ENCODE results near the gene DOCK10.
A peak's percentile ranks its signal among the peaks of the same experiment; 100 is the strongest.

Gene DOCK10

GRCh38 chr2:224869601-224870233 is 172.6 kb downstream of the DOCK10 start:
- DNase-seq = no peak

DNA sequence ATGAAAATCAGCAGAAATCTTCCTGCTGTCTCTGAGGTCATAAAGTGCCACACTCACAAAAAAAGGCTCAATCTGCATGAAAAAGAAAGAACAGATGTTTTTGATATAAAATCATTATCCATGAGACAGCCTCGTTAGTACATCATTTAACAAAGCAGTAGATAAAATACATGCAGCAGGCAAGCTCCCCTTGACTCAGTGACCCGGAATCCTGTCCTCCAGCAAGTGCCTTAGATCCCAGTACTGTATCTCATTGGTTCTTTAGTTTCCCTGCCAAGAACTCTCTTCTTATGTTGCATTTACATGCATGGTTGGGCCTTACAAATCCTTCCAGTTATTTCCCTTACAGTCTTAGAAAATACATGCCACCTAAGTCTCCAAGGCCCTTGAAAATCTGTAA is 177.3 kb downstream of the DOCK10 start:
- DNase-seq = no peak

- DNase-seq = no peak
Measured at GRCh38 chr2:224861266-224861665, 181.0 kb downstream of the DOCK10 start.

DNA sequence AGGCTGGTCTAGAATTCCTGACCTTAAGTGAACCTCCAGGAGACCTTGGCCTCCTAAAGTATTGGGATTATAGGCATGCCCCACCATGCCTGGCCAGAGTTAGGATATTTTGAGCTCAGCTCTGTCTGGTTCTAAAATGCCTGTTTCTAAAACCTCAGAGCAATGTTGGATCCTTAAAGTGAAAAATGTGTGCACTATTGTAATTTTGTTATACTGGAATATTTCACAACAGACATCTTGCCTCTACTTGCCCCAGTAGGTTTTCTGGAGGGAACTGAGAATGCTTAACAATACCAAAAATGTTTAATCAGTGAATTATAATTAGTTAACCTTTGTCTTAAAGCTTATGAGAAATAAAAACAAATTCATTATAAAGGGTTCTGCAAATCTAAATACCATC is 181.5 kb downstream of the DOCK10 start:
- DNase-seq = no peak

GRCh38 chr2:224851811-224852210 is 190.5 kb downstream of the DOCK10 start:
- no peak for DNase-seq

DNA sequence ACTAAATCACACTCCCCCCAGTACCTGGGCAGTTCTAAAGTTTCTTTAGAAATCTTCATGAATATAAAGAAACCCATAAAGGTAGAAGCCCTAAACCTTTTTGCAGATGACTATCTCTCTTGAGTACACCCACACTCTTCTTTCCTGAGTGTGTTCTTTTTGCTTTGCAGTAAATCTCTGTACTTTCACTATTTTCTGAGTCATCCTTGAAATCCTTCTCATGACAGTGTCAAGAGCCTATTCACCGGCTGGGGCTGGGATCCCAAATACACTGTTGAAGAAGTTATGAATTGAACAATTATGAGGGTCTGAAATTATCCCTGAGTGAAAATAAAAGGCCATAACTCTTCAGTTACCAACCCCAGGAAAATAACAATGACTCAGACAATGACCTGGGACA is 192.2 kb downstream of the DOCK10 start:
- no peak for DNase-seq

DNA sequence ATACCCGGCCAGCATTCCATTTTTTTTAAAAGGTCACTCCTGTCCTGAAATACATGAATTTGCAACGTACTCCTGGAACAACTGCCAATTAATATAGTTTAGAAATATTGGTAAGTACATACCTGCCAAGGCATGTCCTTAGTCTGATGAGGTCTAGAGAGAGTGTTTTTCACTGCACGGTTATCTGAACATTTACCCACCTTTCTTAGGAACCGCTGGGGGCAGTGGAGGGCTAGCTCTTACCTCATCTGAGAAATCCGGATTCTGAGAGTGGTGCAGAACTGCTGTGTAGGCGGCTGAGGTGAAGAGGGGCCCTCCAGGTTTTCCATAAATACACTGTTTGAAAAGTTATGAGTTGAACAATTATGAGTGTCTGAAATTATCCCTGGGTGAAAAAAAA is 193.0 kb downstream of the DOCK10 start:
- DNase-seq = peak; percentile 8

DNA sequence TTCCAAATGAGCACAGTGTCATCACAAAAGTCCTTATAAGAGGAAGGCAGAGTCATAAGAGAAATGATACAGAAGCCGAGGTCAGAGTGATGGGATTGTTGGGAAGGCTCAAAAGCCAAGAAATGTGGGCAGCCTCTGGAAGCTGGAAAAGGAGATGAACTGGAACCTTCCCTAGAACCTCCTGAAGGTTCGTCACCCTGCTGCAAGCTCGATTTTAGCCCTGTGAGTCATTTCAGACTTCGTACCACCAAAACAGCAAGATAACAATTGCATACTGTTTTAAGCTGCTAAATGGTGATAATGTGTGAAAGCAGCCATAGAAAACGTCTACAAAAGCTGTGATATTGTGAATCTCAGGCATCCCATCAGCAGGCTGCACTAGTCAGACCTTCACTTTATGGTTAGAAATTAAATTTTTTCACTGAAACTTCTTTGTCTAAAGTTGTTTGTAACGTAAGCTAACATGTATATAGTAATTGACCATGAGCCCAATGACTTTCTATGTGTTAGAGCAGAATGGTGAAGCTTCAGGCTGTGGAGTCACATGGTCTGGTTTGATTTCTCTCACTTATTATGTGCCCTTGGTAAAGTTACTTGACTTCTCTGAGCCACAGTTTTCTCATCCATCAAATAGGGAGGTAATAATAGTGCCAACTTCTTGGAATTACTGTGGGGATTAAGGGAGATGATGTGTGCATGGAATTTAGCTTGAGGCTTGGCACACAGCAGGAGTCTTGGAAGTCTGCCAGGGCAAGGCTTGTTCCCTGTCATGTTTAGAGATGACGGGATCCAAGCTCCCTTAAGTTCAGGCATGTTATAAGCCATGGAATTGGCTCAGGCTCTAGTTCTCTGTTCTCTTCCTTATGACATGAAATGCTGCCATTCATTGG is 194.1 kb downstream of the DOCK10 start:
- DNase-seq = no peak

GRCh38 chr2:224847381-224847780 is 194.9 kb downstream of the DOCK10 start:
- DNase-seq = no peak

DNA sequence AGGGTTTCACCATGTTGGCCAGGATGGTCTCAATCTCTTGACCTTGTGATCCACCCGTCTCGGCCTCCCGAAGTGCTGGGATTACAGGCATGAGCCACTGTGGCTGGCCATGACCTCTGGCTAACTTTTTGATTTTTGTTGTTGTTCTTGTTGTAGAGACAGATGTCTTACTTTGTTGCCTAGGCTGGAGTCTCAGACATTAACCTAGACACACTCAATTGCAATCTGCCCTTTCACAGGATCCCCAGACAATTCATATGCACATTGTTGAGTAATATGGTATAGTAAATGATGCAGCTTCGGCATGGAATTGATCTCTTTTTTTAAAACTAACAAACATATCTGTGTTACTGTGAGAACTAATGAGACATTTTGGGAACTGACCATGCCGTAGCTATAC is 195.6 kb downstream of the DOCK10 start:
- no peak for DNase-seq

DNA sequence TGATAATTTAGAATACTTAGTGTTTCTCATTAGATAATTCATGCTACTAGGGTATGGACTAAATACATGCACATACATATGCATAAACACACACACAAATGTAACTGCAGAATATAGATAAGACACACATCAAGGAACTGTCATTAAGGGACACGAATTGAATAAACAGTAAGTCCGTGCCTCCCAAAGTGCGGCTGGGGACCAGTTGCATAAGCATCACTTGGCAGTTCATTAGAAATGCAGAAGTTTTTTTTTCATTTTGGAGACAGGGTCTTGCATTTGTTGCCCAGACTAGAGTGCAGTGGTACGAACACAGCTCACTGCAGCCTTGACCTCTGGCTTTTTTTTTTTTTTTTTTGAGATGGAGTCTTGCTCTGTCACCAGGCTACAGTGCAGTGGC is 196.1 kb downstream of the DOCK10 start:
- DNase-seq = no peak

- no peak for DNase-seq
Measured at GRCh38 chr2:224843141-224843540, 199.1 kb downstream of the DOCK10 start.

- no peak for DNase-seq
Measured at GRCh38 chr2:224841910-224842309, 200.4 kb downstream of the DOCK10 start.

GRCh38 chr2:224838335-224838734 is 203.9 kb downstream of the DOCK10 start:
- DNase-seq = no peak

GRCh38 chr2:224837558-224837957 is 204.7 kb downstream of the DOCK10 start:
- DNase-seq = no peak

DNA sequence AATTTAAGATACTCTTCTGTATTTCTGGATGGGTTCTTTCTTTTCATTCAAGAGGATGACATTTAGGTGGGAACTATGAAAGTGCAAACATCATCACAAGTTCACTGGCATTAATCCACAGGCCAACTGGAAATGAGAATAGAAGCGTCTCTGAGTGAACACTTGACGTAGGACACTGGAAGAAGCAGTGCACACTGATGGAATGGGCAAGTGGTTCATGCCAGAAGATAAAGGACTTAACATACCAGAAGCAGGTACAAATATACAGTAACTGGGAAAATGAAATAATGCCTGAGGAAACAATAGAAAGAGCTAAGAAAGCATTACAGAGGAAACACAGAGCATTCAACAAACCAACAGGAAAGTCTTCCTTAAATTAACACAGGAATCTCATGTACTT is 205.2 kb downstream of the DOCK10 start:
- no peak for DNase-seq

GRCh38 chr2:224836263-224836662 is 206.0 kb downstream of the DOCK10 start:
- DNase-seq = no peak

GRCh38 chr2:224835405-224835804 is 206.9 kb downstream of the DOCK10 start:
- DNase-seq = no peak

DNA sequence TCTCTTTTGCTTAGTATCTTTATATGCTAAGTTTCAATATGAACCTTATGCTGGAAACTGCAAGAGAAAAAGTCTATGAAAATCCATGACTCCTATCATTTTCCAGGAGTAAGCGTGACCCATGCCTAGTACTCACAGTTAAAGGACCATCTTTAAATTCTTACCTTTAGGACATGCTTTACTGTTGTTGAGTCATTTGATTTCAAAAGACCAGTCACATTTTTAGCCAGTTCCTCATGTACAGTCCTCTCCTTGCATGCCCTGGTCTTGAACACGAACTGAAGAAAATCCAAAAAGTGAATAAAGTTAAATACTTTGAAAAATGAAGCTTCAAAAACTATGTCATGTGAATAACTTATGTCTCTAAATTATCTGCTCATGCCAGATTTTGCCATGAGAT is 208.3 kb downstream of the DOCK10 start:
- DNase-seq = no peak

GRCh38 chr2:224832207-224832606 is 210.1 kb downstream of the DOCK10 start:
- DNase-seq = no peak

DNA sequence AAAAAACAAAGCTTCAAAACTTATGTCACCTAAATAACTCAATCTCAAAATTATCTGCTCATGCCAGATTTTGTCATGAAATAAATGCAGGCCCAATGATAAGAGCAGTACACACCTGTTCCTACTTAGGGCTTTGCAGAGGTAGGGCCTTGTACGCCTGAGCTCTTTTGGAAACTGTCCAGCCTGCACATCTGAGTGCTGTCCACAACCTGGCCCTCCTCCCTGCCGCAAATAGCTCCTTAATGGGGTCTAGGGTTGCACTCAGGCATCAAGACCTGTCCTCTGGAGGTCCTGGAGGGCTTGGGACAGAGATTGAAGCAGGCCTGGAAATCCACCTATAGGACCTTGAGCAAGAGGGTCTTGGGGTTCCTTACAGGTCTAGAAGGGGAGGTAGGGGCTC is 210.7 kb downstream of the DOCK10 start:
- no peak for DNase-seq

GRCh38 chr2:224820283-224820991 is 221.8 kb downstream of the DOCK10 start:
- no peak for DNase-seq

DNA sequence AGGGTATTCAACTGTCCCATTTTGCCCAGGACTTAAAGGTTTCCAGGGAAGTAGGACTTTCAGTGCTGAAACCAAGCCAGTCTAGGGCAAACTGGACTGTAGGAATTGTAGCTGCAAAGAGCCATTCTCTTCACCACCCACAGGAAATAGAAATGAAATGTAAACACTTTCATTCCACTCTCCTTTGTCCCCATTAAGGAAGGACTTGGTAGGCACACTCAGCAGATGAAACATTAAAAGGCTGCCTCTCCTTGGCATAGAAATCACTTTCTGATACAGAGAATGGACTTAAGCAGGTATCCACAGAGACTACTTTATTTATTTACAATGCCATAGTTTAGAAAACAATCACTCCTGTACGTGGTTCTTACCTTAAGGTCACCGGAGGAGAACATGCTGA is 223.2 kb downstream of the DOCK10 start:
- DNase-seq = no peak

GRCh38 chr2:224817676-224818075 is 224.6 kb downstream of the DOCK10 start:
- DNase-seq = no peak
